DMS53 treated with DMSO at 0.1 percent for 48 hours (cell line): ENCODE data around the gene NARF.

Source experiments
- DNase-seq: peaks from one replicate; lab custom pipeline; 2025; ENCODE audit not compliant: unreplicated experiment; lab: John Stamatoyannopoulos, UW

NARF gene

GRCh38 chr17:82433560-82434215 lies 24.9 kb upstream of the NARF start:
- DNase-seq = no peak

GRCh38 chr17:82434216-82434565 lies 24.4 kb upstream of the NARF start:
- DNase-seq = no peak

DNA sequence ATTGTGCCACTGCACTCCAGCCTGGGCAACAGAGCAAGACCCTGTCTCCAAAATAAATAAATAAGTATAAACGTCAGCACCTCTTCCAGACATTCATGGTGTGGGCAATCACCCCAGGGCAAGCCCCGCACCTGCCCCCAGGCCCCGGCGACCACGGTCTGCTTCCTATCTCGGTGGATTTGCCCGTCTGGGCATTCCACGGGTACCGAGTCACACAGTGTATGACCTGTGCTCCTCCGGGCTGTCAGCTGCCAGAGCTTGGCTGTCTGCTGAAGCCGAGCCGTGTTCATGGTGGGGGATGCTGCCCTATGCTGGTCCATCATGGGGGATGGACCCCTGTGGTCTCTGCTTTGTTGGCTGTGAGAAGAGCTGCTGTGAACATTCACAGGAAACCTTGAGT lies 23.4 kb upstream of the NARF start:
- DNase-seq = no peak

- DNase-seq = no peak
These were observed 22.6 kb upstream of the NARF start for GRCh38 chr17:82435601-82436583.

DNA sequence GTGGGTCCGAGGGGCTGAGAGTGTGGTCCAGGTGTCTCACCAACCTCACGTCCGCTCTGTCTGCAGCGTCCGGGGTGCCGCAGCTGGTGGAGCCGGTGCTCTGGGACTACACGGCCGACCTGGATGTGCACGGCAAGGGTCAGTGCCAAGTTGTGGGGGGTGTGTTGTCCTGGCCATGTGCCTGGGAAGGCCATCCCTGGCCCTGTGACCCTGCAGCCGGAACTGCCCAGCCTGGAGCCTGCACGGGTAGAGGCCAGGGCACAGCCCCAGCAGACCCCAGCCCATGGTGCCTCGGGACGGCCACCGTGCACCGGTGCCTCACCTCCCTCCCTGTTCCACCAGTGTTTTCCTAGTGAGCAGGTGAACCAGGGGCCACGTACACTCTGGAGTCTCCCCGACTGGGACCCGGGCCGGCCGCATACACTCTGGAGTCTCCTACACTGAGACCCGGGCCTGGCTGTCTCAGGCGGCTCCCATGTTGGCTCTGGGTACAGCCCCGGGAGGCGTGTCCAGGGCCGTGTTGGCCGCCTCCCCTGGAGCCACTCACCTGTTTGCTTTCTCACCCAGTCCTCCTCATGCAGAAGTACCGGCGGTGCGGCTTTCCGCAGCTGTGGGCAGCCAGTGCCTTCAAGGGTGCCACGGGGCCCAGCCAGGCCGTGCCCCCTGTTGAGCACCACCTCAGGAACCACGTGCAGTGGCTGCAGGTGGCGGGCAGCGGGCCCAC lies 21.8 kb upstream of the NARF start:
- DNase-seq = peak; percentile 68

GRCh38 chr17:82437325-82437668 lies 21.2 kb upstream of the NARF start:
- no peak for DNase-seq

DNA sequence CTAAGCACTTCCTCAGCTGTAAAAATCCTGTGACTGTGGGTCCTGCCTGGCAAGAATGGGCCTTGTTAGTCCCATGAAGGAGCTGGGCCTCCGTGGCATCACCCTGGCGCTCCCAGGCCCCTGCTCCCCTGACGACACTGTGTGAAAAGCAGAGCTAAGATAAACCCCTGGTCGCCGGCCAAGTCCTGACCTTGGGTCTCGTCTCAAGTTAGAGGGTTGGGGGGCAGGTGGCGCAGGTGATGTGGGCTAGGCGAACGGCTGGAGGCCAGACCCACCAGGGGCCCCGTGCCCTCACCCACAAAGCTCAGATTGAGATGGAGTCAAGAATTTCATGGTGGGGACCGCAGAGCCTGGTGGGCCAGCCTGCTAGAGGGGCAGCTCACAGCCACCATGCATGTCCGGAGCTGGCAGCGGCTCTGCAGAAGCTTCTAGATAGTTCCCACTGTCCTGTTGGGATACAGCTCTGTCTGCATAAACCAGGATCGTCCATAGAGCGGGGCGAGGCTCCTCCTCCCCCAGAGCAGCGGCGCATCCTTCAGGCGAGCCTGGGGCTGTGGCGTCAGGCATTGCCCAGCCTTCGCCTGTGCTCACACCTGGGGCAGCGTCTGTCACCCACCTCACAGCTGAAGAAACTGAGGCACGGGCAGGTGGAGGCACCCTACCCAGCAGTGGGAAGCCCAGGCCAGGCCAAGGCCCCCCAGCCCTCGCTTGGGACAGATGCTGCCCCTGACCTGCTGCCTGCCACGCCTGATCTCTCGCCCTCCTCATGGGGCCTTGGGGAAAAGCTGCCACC lies 19.9 kb upstream of the NARF start:
- DNase-seq = no peak

DNA sequence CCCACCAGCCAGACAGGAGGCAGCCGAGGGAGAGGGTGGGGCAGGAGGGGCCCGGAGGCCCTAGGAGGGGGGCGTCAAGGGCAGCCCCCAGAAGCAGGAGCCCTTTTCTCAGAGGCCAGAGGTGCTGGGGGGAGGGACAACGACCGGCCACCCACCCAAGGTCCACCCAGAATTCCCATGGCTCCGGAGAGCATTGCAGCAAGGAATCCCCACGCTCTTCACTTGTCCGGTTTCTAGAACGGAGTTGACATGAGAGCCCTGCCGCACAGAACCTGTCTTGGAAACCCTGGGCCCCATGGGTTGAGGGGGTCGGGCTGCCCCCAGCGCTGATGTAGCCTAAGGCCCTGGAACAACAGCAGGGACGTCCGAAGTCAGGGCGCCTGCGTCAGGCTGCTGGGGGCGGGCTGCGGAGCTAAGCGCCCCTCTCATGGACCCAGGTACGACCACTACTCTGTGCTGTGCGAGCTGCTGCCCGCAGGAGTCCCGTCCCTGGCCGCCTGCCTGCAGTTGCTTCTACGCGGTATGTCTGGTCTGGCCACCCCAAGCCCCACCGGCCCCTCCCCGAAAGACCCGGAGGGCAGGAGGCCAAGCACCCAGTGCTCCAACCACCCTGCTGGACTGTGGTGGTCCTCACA lies 19.2 kb upstream of the NARF start:
- DNase-seq = no peak

DNA sequence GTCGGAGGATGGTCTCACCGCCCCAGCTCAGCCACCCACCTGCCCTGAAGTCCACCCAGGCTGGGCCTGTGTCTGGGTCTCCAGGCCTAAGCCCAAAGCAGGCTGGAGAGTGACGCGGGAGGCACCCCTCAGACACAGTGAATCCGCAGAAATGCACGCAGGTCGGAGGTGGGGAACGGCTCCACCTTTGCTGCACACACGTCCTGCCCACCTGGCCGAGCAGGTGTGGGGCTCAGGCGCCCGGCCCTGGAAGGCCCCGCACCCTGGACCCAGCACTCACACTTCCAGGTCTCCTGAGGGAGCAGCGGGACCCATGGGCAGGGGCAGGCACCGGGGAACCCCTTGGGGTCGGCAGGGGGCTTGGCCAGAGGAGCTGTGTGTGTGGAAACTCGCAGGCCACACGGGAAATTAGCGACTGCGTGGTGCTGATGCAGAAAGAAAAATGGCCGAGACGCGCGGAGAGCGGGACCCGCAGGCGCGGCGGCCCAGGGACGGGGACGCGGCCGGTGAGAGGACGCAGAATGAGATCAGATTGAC lies 18.6 kb upstream of the NARF start:
- DNase-seq = no peak

DNA sequence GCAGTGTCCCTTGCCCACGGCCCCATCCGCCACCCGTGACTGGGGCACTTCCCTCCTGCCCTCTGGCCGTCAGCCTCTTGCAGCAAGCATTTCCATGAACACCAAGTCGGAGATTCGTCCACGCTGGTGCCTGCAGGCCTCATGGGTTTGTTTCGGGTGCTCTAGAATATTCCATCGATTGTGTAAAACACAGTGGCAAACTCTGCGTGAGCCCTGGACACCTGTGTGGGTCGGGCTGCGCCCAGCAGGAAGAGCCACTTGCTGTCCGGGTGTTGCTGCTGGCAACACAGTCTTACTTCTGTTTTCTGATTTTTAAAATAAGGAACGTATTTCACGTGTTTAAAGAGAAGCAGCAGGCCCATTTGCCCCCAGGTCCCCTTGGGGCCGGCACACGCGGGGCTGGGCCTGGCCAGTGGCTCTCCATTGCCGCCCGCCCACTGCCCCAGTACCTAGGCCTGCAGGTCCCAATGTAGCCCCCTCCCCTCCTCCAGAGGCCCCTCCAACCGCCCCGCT lies 18.0 kb upstream of the NARF start:
- no peak for DNase-seq

GRCh38 chr17:82440991-82441627 lies 17.4 kb upstream of the NARF start:
- DNase-seq = no peak

- DNase-seq = no peak
These were observed 16.7 kb upstream of the NARF start for GRCh38 chr17:82441691-82442487.

DNA sequence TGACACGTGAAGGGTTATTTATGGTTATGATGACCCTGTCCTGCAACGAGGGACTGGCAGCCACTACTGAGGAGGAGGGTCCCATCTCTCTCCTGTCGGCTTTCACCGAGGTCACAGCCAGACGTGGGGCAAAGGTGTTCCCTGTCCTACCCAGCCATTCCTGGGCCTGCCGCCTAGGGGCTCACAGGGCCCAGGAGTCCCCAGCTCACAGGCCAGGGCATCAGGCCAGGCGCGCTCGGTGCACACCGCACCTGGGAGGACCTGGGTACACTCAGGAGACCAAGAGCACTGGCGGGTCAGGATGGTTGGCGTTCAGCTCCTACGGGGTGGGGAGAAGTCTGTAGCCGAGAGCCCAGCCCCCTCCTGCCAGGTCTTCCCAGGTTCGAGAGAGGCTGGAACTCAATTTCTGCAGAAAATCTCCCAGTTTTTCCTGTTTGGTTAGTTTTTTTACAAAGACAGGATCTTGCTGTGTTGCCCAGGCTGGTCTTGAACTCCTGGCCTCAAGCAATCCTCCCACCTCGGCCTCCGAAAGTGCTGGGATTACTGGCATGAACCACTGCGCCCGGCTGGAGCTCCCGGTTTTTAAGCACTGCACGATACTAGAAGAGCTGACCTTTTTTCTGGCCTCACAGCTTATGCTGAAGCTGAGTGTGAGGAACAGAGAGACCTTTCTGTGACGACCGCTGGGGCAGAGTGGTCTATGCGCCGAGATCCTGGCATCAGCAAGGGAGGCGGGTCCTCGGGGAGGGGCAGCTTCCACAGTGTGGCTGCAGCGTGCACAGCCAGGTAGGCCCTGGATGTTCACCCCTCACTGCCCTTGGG lies 15.7 kb upstream of the NARF start:
- DNase-seq = no peak

DNA sequence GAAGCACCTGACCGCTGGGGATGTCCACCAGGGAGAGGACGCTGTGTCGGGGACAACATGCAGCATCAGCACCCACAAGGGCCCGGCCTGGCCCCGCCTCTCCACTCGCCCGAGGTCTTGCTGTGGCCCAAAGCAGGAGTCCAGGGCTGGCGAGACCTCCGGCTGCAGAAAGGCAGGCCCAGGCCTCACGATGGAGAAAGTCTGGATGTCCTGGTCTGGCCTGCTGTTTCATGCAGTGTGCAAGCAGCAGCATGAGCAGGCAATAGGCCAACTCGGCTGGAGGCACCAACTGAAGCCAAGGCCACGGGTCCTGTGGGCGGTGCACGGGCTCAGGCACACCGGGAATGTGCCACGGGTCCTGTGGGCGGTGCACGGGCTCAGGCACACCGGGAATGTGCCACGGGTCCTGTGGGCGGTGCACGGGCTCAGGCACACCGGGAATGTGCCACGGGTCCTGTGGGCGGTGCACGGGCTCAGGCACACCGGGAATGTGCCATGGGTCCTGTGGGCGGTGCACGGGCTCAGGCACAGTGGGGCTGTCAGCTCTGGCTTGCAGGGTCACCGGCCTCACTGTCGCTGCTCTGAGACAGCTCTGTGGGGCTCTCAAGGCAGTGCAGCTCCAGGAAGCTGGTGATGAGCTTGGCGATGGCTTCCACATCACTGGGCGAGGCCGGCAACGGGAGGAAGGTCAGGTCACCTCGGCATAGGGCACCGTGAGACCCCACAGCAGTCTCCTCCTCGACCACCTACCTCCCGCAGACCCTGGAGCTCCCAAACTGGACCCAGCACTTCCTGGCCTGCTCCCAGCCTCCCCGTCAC lies 14.9 kb upstream of the NARF start:
- no peak for DNase-seq

DNA sequence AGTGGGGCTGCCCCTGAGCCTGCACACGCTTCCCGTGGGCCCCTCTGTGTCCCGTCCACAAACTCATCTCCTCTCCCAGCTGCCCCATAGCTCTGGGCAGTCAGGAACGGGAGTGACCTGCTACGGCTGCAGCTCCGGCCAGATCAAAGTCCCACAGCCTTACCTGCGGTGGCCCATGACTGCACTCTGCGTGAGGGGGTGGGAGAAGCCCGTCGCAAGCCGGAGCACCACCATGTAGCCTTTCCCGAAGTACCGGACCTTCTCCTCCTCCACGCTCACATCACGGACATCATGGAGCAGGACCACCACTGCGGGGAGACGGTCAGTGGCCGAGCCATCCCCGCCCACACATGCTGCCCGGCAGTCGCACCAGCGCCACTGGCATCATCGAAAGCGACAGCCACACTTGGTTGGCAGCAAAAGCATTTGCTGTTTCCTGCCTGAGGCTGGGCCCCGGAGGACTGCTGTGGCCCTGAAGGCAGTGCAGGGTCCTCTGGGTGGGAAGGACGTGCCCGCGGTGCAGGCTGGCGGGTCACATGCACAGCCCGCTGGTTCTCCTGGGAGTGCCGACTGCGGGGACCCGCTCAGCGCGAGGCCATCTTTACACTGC lies 14.2 kb upstream of the NARF start:
- DNase-seq = no peak

DNA sequence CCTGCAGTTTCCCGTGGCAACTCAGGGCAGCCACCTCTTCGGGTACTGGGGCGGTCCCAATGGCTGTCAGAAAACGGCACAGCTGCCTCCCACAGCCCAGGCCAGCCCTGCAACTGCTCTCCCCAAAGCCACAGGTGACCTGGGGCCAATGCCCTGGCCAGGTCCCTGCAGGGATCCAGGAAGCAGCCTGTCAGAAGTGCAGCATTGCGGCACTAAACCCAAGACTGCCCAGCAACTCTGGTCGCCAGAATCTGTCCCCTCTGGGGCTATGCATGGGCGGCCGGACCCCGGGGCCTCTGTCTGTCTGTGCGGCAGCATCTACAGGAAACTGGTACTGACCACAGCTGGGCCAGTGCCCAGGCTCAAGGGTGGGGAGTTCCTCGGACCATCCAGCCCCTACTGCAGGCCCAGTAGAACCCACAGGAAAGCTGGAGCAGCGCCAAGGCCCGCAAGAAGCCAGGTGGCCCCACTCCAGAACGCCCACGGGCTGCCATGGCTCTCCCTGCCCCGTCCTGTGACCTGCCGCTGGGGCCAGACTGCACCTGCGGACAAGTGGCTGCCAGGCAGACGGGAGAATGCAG lies 13.5 kb upstream of the NARF start:
- DNase-seq = no peak
